HL-60 (cell line): ENCODE measurements around the gene PRMT3.

Source experiments
- CTCF ChIP-seq: IDR thresholded peaks from one replicate; pipeline ENCODE4 v1.5.1; 2011; ENCODE audit warnings: low read length, control low read depth, inconsistent platforms; ENCODE audit not compliant: insufficient read depth
- GABPA ChIP-seq: IDR thresholded peaks from 2 replicates; pipeline ENCODE4 v1.6.1; 2012; ENCODE audit warnings: low read depth
- POLR2AphosphoS5 ChIP-seq: IDR thresholded peaks from 2 replicates; pipeline ENCODE4 v1.6.1; 2012; ENCODE audit warnings: low read depth
- REST ChIP-seq: IDR thresholded peaks from 2 replicates; pipeline ENCODE4 v1.6.1; 2012; ENCODE audit warnings: low read depth; ENCODE audit not compliant: insufficient replicate concordance
- SPI1 ChIP-seq: IDR thresholded peaks from 2 replicates; pipeline ENCODE4 v1.6.1; 2012; ENCODE audit warnings: low read depth, mild to moderate bottlenecking, borderline replicate concordance

- TF ChIP-seq CTCF: no peak
- TF ChIP-seq POLR2AphosphoS5: no peak
- TF ChIP-seq REST: no peak
- peak; percentile 74 for TF ChIP-seq SPI1
- TF ChIP-seq GABPA: no peak
These were observed 90.0 kb downstream of the PRMT3 start for GRCh38 chr11:20477418-20478090.
